ENCODE data around the gene CLCN6. TPM values are rescaled to one million over a fixed set of nuclear protein-coding genes. Genes with fewer than 3 reads are reported as not detected.

CLCN6 gene
- total RNA-seq, 1 donor from 2014 or later: 6.6 TPM

- FAIRE-seq (no peak), DNase-seq (ENCODE audit: low read depth) (no peak)
- Histone ChIP-seq H3K36me3 (ENCODE audit: control insufficient read depth, insufficient read depth, low read length) (peaks cover 20% of the 10 kb centered on the region), H3K4me3 (ENCODE audit: low read depth, low read length) (no peak overlapping the region), H3K27me3 (ENCODE audit: control insufficient read depth, insufficient read depth, low read length) (no peaks in the 10 kb centered on the region)
- no peak for TF ChIP-seq CTCF (IDR thresholded peaks at IDR 0.05; ENCODE audit: insufficient read depth, low read length, severe bottlenecking)
Measured at GRCh38 chr1:11822091-11822490, 16.1 kb downstream of the CLCN6 start.

- H3K4me3 ChIP-seq (ENCODE audit: low read depth, low read length): no peak overlapping the region
- peaks cover 20% of the 10 kb centered on the region for H3K36me3 ChIP-seq (ENCODE audit: control insufficient read depth, insufficient read depth, low read length)
- TF ChIP-seq CTCF (IDR thresholded peaks at IDR 0.05; ENCODE audit: insufficient read depth, low read length, severe bottlenecking): no peak
- FAIRE-seq (no peak), DNase-seq (ENCODE audit: low read depth) (no peak)
- no peaks in the 10 kb centered on the region for H3K27me3 ChIP-seq (ENCODE audit: control insufficient read depth, insufficient read depth, low read length)
Measured at GRCh38 chr1:11823366-11824137, 17.6 kb downstream of the CLCN6 start.

GRCh38 chr1:11825131-11825530 lies 19.1 kb downstream of the CLCN6 start:
- Histone ChIP-seq H3K4me3 (ENCODE audit: low read depth, low read length) (no peak overlapping the region), H3K27me3 (ENCODE audit: control insufficient read depth, insufficient read depth, low read length) (no peaks in the 10 kb centered on the region), H3K36me3 (ENCODE audit: control insufficient read depth, insufficient read depth, low read length) (peaks cover 25% of the 10 kb centered on the region)
- FAIRE-seq (no peak), DNase-seq (ENCODE audit: low read depth) (no peak)
- TF ChIP-seq CTCF (IDR thresholded peaks at IDR 0.05; ENCODE audit: insufficient read depth, low read length, severe bottlenecking): no peak

GRCh38 chr1:11826946-11827345 lies 21.0 kb downstream of the CLCN6 start:
- no peak for DNase-seq (ENCODE audit: low read depth)
- Histone ChIP-seq H3K4me3 (ENCODE audit: low read depth, low read length) (no peak overlapping the region), H3K27me3 (ENCODE audit: control insufficient read depth, insufficient read depth, low read length) (no peaks in the 10 kb centered on the region), H3K36me3 (ENCODE audit: control insufficient read depth, insufficient read depth, low read length) (peaks cover 25% of the 10 kb centered on the region)
- no peak for TF ChIP-seq CTCF (IDR thresholded peaks at IDR 0.05; ENCODE audit: insufficient read depth, low read length, severe bottlenecking)
- no peak for FAIRE-seq

- DNase-seq (ENCODE audit: low read depth) (no peak), FAIRE-seq (no peak)
- Histone ChIP-seq H3K36me3 (ENCODE audit: control insufficient read depth, insufficient read depth, low read length) (peaks cover 24% of the 10 kb centered on the region), H3K27me3 (ENCODE audit: control insufficient read depth, insufficient read depth, low read length) (no peaks in the 10 kb centered on the region), H3K4me3 (ENCODE audit: low read depth, low read length) (no peak overlapping the region)
- no peak for TF ChIP-seq CTCF (IDR thresholded peaks at IDR 0.05; ENCODE audit: insufficient read depth, low read length, severe bottlenecking)
Measured at GRCh38 chr1:11828511-11828910, 22.5 kb downstream of the CLCN6 start.

All from bronchial epithelial cell (primary cell).